Bronchial epithelial cell (primary cell): ENCODE results near the gene GLB1L. TPM values are rescaled to one million over a fixed set of nuclear protein-coding genes. Genes with fewer than 3 reads are reported as not detected.
"Not testable (repeated sequence)": the region's sequence is repeated elsewhere in the genome, so short reads cannot be mapped to it uniquely, and the experiment has no call there.

Experiments used
- DNase-seq: peaks from one replicate; pipeline ENCODE4 v3.0.0-alpha.2; 2010; ENCODE audit warnings: low read depth
- FAIRE-seq: peaks from 2 replicates; lab custom pipeline; 2011; peaks lifted over from hg19 to GRCh38; lab: Jason Lieb, UNC
- H3K27me3 ChIP-seq: 2 replicates; pipeline ENCODE4 v1.5.1; 2011; ENCODE audit warnings: low read length; ENCODE audit not compliant: control insufficient read depth, insufficient read depth
- H3K36me3 ChIP-seq: 2 replicates; pipeline ENCODE4 v1.5.1; 2011; ENCODE audit warnings: low read length; ENCODE audit not compliant: control insufficient read depth, insufficient read depth
- H3K4me3 ChIP-seq: 2 replicates; pipeline ENCODE4 v1.5.1; 2011; ENCODE audit warnings: mild to moderate bottlenecking, low read depth, low read length, control low read depth
- CTCF ChIP-seq: IDR thresholded peaks from 2 replicates; pipeline ENCODE4 v1.5.1; 2011; ENCODE audit warnings: mild to moderate bottlenecking, moderate library complexity, low read length, control low read depth, inconsistent platforms; ENCODE audit not compliant: insufficient read depth, severe bottlenecking
- total RNA-seq: library from RNA; depleted of rRNA; stranded (reverse); fragments of >200 nt; gene quantifications from 2 replicates; pipeline ENCODE4 v1.2.1, GENCODE V29; 2014

Gene GLB1L
- total RNA-seq, 1 donor from 2014 or later: 3.7 TPM

DNA sequence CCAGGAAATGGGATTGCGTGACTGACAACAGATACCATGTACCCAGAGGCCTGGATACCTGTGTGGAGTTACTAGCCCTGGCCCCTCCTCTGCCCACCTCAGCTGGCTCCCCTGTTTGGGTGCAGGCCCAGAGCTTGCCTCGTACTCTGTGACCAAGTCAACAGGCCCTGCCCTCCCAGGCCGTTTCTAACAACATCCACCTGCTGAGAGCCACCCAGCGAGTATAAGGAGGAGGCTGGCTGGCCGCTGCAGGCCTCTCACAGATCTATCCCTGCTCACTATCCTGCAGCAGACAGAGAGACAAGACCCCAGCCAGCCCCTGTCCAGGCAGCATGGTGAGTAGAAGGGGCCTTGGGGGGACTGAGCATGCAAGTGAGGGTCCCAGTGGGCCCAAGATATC is 21.0 kb upstream of the GLB1L start:
- Histone ChIP-seq H3K27me3 (no peaks in the 10 kb centered on the region), H3K36me3 (no peaks in the 10 kb centered on the region), H3K4me3 (no peak overlapping the region)
- DNase-seq (no peak), FAIRE-seq (no peak)
- no peak for TF ChIP-seq CTCF

DNA sequence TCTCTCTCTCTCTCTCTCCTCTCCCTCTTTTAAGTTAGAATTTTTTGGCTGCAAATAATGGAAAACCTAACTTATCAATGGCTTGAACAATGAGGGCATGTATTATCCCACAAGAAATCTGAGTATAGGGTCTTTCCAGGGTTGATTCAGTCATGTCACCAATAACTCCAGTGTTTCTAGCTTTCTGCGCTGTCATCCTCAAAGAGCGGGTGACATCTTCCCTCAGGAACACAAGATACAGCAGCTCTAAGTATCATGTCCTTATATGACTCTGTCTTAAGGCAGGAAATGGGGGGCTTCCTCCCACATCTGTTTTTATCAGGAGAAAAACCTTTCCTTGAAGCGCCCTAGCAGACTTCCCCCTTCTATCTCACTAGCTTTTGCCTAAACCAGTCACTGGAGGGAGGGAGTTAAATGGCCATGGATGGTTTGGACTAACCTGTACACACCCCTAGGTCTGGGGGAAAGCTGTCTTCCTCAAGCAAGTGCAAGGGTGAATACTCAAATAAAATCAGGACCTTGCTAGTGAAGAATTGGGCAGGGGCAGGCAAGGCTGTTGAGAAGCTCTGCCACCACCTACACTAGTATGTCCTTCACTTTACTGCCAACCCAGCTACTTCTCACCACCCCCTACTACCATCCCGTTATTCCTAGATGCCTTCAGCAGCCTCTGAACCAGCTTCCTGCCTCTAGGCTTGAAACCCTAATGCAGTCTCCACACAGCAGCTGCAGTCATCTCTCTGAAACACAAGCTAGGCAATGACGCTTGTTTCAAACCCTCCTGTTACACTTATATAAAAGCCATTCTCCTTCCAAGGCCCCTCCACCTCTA is 16.0 kb upstream of the GLB1L start:
- DNase-seq (no peak), FAIRE-seq (no peak)
- Histone ChIP-seq H3K4me3 (no peak overlapping the region), H3K27me3 (no peaks in the 10 kb centered on the region), H3K36me3 (no peaks in the 10 kb centered on the region)
- TF ChIP-seq CTCF: no peak

DNA sequence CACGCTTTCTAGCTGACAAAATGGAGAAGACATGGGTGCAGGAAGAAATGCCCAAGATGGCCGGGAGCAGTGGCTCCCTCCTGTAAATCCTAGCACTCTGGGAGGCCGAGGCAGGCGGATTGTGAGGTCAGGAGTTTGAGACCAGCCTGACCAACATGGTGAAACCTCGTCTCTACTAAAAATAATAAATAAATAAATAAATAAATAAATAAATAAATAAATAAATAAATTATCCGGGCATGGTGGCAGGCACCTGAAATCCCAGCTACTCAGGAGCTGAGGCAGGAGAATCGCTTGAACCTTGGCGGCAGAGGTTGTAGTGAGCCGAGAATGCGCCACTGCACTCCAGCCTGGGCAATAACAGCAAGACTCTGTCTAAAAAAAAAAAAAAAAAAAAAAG is 13.7 kb upstream of the GLB1L start:
- not testable (repeated sequence) for FAIRE-seq, H3K4me3 ChIP-seq, DNase-seq, H3K27me3 ChIP-seq, H3K36me3 ChIP-seq

DNA sequence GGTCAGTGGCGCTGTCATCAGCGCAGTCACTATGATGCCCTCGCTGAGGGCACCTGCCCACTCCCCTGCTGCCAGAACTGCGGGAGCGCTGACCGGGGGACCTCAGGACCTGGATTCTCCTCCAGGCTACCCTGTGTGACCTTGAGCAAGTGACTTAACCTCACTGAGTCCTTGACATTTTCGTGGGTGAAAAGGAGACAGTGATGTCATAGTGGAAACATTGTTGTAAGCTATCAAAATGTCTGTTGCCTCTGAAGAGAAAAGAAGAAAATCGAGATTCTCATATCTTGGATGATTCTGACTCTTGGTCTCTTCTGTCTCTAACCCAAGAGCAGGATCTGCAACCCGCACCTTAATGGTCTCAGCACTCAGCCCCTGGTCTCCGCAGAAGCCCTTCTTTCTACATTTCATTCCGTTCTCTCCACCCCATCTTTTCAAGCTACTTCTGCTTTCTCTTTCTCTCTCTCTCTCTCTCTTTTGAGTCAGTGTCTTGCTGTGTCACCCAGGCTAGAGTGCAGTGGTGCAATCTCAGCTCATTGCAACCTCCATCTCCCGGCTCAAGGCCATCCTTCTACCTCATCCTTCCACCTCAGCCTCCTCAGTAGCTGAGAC is 9.5 kb upstream of the GLB1L start:
- peaks cover 17% of the 10 kb centered on the region for H3K36me3 ChIP-seq
- TF ChIP-seq CTCF: no peak
- H3K4me3 ChIP-seq: peak overlapping the region; percentile 93
- H3K27me3 ChIP-seq: no peaks in the 10 kb centered on the region
- no peak for FAIRE-seq
- DNase-seq: no peak

DNA sequence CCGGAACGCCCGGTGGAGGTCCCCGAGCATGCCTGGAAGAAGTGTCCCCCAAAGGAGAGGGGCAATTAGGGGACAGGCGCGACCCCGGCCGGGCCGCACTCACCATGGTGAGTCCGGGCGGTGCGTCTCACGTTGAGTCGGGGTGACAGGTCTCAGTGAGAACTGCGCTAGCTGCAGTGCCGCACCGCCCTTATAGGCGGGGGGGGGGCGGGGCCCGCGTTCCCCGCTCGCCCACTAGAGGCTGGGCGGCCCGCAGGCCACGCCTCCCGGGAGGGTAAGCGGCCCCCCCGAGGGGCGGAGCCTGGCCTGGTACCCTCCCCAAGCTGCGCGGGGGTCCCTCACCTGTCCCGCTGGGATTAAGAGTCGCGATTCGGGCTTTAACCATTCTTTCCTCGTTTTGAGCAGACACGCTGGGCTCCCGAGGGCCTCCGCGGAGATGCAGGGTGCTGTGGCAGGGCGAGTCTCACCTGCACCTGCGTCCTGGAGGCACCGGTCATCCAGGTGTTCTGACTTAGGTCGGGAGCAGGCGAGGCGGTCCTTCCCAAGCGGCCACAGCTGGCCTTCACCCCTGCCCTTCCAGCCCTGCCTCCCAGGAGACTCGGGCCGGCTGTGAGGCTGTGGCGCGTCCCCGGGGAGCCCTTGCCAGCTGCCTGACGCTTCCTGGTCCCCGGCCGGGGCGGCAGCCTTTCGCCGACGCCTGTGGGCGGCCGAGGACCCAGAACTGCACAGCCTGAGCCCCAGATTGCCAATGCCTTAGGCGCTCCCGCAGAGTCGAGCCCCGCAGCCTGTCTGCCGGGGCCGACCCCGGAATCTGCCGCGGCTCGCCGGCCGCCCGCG is 8.7 kb upstream of the GLB1L start, which contains the start of gene TUBA4A:
TSS of gene TUBA4A (minus strand) at position 166 of the 837 bp plus-strand sequence. CDS start at position 106, 60 bp downstream.
- Histone ChIP-seq H3K36me3 (peaks cover 17% of the 10 kb centered on the region), H3K4me3 (peak within 1 kb of the TSS; percentile 93), H3K27me3 (no peaks in the 10 kb centered on the region)
- FAIRE-seq: no peak
- TF ChIP-seq CTCF: peak; percentile 10
- DNase-seq: peak; percentile 61
